HEK293 (cell line): ENCODE results near the gene CEND1.

Experiments used
- FEZF1 ChIP-seq: fragments of 450-650 bp; formaldehyde crosslinking; IDR thresholded peaks from 2 replicates; pipeline ENCODE4 v1.5.1; 2016; ENCODE audit warnings: missing biosample characterization, missing genetic modification characterization
- ZBTB21 ChIP-seq: fragments of 450-650 bp; formaldehyde crosslinking; IDR thresholded peaks from 2 replicates; pipeline ENCODE4 v1.5.1; 2017; ENCODE audit warnings: missing biosample characterization, missing genetic modification characterization
- ZNF433 ChIP-seq: fragments of 450-650 bp; formaldehyde crosslinking; IDR thresholded peaks from 2 replicates; pipeline ENCODE4 v1.5.1; 2016; ENCODE audit warnings: missing biosample characterization, missing genetic modification characterization, low read depth
- ZNF600 ChIP-seq: fragments of 450-650 bp; formaldehyde crosslinking; IDR thresholded peaks from 2 replicates; pipeline ENCODE4 v1.5.1; 2016; ENCODE audit warnings: missing biosample characterization, missing genetic modification characterization
- TF ChIP-seq, protein P1 (sequence below): fragments of 450-650 bp; formaldehyde crosslinking; IDR thresholded peaks from 2 replicates; pipeline ENCODE4 v1.5.1; 2016; ENCODE audit warnings: missing biosample characterization, missing genetic modification characterization
- TF ChIP-seq, protein P2 (sequence below): fragments of 450-650 bp; formaldehyde crosslinking; IDR thresholded peaks from 2 replicates; pipeline ENCODE4 v1.5.1; 2017; ENCODE audit warnings: missing biosample characterization, missing genetic modification characterization

DNA sequence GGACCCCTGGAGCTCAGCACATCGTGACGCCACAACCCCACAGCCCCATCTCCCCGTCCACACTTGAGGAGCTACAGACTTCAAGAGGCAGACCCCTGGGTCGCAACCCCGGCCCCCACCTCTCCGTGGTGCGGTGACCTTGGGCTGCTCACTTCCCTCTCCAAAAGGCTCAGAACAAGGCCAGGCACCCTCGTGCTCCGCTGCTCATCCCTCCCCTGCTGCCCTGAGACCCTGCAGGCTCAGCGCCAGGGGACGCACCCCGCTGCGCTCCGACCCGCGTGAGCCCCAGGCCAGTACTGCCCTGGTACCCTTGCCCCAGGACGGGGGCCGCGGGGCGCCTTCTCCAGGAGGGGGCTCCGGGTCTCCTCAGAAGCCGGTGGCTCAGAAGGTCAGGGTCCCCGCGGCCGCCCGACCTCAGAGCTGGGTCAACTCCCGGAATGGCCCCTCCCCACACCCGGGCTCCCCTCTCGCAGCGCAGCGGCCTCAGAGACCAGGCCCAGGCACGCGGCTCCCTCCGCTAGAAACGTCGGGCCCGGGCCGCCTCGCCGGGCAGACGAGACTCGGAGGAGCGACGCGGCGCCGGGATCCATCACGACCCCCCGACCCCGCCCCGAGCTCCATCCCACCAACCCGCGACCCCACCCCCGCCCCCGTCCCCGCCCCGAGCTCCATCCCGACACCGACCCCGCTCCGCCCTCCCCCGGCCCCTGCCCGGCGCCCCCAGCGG is 13.2 kb downstream of the CEND1 start:
- TF ChIP-seq FEZF1 (tag by site-specific recombination) = no peak
- TF ChIP-seq, protein P1, sequence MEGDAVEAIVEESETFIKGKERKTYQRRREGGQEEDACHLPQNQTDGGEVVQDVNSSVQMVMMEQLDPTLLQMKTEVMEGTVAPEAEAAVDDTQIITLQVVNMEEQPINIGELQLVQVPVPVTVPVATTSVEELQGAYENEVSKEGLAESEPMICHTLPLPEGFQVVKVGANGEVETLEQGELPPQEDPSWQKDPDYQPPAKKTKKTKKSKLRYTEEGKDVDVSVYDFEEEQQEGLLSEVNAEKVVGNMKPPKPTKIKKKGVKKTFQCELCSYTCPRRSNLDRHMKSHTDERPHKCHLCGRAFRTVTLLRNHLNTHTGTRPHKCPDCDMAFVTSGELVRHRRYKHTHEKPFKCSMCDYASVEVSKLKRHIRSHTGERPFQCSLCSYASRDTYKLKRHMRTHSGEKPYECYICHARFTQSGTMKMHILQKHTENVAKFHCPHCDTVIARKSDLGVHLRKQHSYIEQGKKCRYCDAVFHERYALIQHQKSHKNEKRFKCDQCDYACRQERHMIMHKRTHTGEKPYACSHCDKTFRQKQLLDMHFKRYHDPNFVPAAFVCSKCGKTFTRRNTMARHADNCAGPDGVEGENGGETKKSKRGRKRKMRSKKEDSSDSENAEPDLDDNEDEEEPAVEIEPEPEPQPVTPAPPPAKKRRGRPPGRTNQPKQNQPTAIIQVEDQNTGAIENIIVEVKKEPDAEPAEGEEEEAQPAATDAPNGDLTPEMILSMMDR (tag by site-specific recombination) = no peak
- TF ChIP-seq ZBTB21 = no peak
- no peak for TF ChIP-seq ZNF433
- TF ChIP-seq, protein P2, sequence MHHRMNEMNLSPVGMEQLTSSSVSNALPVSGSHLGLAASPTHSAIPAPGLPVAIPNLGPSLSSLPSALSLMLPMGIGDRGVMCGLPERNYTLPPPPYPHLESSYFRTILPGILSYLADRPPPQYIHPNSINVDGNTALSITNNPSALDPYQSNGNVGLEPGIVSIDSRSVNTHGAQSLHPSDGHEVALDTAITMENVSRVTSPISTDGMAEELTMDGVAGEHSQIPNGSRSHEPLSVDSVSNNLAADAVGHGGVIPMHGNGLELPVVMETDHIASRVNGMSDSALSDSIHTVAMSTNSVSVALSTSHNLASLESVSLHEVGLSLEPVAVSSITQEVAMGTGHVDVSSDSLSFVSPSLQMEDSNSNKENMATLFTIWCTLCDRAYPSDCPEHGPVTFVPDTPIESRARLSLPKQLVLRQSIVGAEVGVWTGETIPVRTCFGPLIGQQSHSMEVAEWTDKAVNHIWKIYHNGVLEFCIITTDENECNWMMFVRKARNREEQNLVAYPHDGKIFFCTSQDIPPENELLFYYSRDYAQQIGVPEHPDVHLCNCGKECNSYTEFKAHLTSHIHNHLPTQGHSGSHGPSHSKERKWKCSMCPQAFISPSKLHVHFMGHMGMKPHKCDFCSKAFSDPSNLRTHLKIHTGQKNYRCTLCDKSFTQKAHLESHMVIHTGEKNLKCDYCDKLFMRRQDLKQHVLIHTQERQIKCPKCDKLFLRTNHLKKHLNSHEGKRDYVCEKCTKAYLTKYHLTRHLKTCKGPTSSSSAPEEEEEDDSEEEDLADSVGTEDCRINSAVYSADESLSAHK (tag by site-specific recombination) = no peak
- TF ChIP-seq ZNF600 = no peak
